BJ (cell line): Measurements from ENCODE around the gene CALHM5. TPM values are rescaled to one million over a fixed set of nuclear protein-coding genes. Genes with fewer than 3 reads are reported as not detected.

ENCODE experiments used
- CTCF ChIA-PET: fragments of 350-600 bp; formaldehyde crosslinking; extraction: SDS; loops from one replicate; lab custom pipeline; 2021; ENCODE audit warnings: antibody characterized with exemption, inconsistent platforms; lab: Yijun Ruan, JAX
- POLR2A ChIA-PET: fragments of 300-600 bp; sonication (Branson Sonifier 250); formaldehyde crosslinking; extraction: SDS; loops from one replicate; lab custom pipeline; 2021; ENCODE audit warnings: antibody characterized with exemption; lab: Charles Lee
- DNase-seq: peaks from one replicate; pipeline ENCODE4 v3.0.0-alpha.2; 2011; ENCODE audit warnings: low read depth
- H3K27me3 ChIP-seq: 2 replicates; pipeline ENCODE4 v1.6.0; 2011; ENCODE audit warnings: low read length; ENCODE audit not compliant: control insufficient read depth, insufficient read depth
- H3K36me3 ChIP-seq: 2 replicates; pipeline ENCODE4 v1.5.1; 2011; ENCODE audit warnings: low read length; ENCODE audit not compliant: control insufficient read depth, insufficient read depth
- H3K4me3 ChIP-seq: 2 replicates; pipeline ENCODE4 v1.5.1; 2011; ENCODE audit warnings: low read depth, mild to moderate bottlenecking, control low read depth, low read length
- polyA plus RNA-seq: library from polyadenylated mRNA; depleted of rRNA; stranded (reverse); fragments of >200 nt; gene quantifications from 2 replicates; pipeline ENCODE4 v1.2.3, GENCODE V29; 2011
- TF ChIP-seq, protein P1 (sequence below): IDR thresholded peaks from 2 replicates; pipeline ENCODE4 v1.5.1; 2011; ENCODE audit warnings: low read depth, mild to moderate bottlenecking, control low read depth, inconsistent platforms, low read length, moderate library complexity; ENCODE audit not compliant: insufficient read depth

The CALHM5 gene
- polyA plus RNA-seq, 1 experiment, result 4.4 TPM

DNA sequence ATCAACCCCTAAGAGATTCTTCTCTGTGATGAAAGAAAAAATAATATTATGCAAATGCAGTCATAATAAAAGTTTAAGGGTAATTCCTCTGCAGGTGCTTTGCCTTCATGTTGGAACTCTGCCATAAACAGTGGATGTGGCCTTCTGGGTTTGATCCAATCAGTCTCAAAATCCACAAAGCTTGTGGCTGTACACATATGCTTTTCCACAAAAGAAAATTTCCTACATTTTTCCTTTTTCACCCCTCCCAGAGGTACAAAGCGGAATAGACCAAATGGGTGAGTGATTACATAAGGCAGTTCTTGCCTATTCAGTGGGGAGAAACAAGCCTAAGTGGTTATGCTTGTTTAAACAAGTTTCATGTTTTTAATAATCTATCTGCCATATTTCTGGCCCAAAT, 16.7 kb downstream of the CALHM5 start:
- no peak for DNase-seq
- Histone ChIP-seq H3K36me3 (no peaks in the 10 kb centered on the region), H3K27me3 (no peaks in the 10 kb centered on the region), H3K4me3 (no peak overlapping the region)
- POLR2A ChIA-PET, result no interaction called here
- TF ChIP-seq, protein P1, sequence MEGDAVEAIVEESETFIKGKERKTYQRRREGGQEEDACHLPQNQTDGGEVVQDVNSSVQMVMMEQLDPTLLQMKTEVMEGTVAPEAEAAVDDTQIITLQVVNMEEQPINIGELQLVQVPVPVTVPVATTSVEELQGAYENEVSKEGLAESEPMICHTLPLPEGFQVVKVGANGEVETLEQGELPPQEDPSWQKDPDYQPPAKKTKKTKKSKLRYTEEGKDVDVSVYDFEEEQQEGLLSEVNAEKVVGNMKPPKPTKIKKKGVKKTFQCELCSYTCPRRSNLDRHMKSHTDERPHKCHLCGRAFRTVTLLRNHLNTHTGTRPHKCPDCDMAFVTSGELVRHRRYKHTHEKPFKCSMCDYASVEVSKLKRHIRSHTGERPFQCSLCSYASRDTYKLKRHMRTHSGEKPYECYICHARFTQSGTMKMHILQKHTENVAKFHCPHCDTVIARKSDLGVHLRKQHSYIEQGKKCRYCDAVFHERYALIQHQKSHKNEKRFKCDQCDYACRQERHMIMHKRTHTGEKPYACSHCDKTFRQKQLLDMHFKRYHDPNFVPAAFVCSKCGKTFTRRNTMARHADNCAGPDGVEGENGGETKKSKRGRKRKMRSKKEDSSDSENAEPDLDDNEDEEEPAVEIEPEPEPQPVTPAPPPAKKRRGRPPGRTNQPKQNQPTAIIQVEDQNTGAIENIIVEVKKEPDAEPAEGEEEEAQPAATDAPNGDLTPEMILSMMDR, result no peak
- CTCF ChIA-PET, result interaction anchor here (1.4 kb wide), 2 partner anchors 17 to 259 kb away, joined by 3 to 5 read pairs; partner anchors contain the start of gene CALHM5

- Histone ChIP-seq H3K4me3 (no peak overlapping the region), H3K36me3 (no peaks in the 10 kb centered on the region), H3K27me3 (no peaks in the 10 kb centered on the region)
- DNase-seq, result no peak
- CTCF ChIA-PET, result interaction anchor here (0.8 to 1.4 kb wide), 3 partner anchors 17 to 260 kb away, joined by 3 to 5 read pairs (median 4); partner anchors contain the start of gene CALHM5
- POLR2A ChIA-PET, result interaction anchor here (0.5 kb wide), 1 partner anchor 35 kb away, joined by 5 read pairs; no protein-coding TSS in a partner anchor
- TF ChIP-seq, protein P1, result no peak
These were observed 17.3 kb downstream of the CALHM5 start for GRCh38 chr6:116528780-116529179.

GRCh38 chr6:116529466-116530290, 18.2 kb downstream of the CALHM5 start:
- no peak for DNase-seq

DNA sequence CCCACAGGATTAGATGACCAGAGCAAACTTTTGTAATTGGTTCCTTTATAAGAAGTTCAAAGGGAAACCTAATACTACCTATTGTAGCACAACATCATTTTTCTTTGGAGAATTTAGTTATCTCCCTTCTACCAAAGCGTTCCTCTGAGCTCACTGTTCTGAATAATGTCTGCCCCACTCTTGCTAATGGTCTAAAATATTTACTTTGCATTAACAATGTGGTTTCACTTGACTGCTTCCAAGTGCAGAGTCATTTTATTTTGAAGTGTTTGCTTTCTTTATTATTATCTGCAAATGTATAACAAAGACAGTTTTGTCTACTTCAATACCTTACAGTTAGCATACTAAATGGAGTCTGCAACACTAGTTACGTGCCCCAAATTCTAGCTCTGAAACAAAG, 19.0 kb downstream of the CALHM5 start:
- Histone ChIP-seq H3K36me3 (no peaks in the 10 kb centered on the region), H3K4me3 (no peak overlapping the region), H3K27me3 (no peaks in the 10 kb centered on the region)
- TF ChIP-seq, protein P1, result no peak
- ChIA-PET POLR2A (interaction anchor here (0.5 kb wide), 1 partner anchor 280 kb away, joined by 6 read pairs; no protein-coding TSS in a partner anchor), CTCF (interaction anchor here (0.5 to 1.5 kb wide), 6 partner anchors 31 to 265 kb away, joined by 3 to 5 read pairs (median 3); no protein-coding TSS in a partner anchor)
- no peak for DNase-seq

More at GRCh38 chr6:116529466-116530290, 18.2 kb downstream of the CALHM5 start:
- TF ChIP-seq, protein P1, result no peak
- Histone ChIP-seq H3K27me3 (no peaks in the 10 kb centered on the region), H3K4me3 (no peak overlapping the region), H3K36me3 (no peaks in the 10 kb centered on the region)
- ChIA-PET CTCF (interaction anchor here (0.8 to 1.5 kb wide), 6 partner anchors 18 to 261 kb away, joined by 3 to 5 read pairs (median 4); partner anchors contain the start of gene CALHM5), POLR2A (interaction anchor here (0.5 kb wide), 1 partner anchor 279 kb away, joined by 6 read pairs; no protein-coding TSS in a partner anchor)
